ENCODE results near the gene FIGN.

DNA sequence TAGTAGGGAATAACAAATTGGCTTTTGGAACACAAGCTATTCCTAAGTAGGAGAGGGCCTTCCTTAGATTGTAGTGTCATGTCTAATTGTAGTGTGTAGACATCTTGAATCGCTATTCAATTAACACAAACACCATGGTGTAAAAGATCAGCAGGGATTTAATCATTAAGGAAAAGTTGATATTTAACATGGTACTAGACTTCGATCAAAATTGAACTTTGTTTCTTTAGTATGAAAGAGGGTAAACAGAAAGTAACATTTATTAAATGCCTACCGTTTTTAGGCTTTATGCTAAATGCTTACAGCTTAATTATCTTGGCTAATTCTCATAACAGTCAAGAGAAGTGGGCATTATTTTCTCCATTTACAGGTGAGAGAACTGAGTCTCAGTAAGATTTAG is 37.5 kb upstream of the FIGN start:
- no peak for TF ChIP-seq CTCF (IDR thresholded peaks at IDR 0.05)
- TF ChIP-seq EZH2 (IDR thresholded peaks at IDR 0.05), result no peak

Data from neural progenitor cell (in vitro differentiated cells).